Activated naive CD8-positive, alpha-beta T cell (primary cell): ENCODE data around the gene GCG.

Source experiments
- H3K27ac Mint-ChIP-seq: one replicate; pipeline ENCODE4 v1.8.0; 2021; ENCODE audit warnings: mixed read lengths
- H3K27me3 Mint-ChIP-seq: one replicate; pipeline ENCODE4 v1.8.0; 2021; ENCODE audit warnings: mixed read lengths
- H3K36me3 Mint-ChIP-seq: one replicate; pipeline ENCODE4 v1.8.0; 2021; ENCODE audit warnings: mixed read lengths
- H3K4me1 Mint-ChIP-seq: one replicate; pipeline ENCODE4 v1.8.0; 2021; ENCODE audit warnings: low read depth, mixed read lengths
- H3K4me3 Mint-ChIP-seq: one replicate; pipeline ENCODE4 v1.8.0; 2021; ENCODE audit warnings: mild to moderate bottlenecking, mixed read lengths
- H3K9me3 Mint-ChIP-seq: one replicate; pipeline ENCODE4 v1.8.0; 2021; ENCODE audit warnings: low read depth, mixed read lengths

Gene GCG

GRCh38 chr2:162123806-162124758, 28.0 kb downstream of the GCG start:
- no peaks in the 10 kb centered on the region for H3K9me3 Mint-ChIP-seq
- no peaks in the 10 kb centered on the region for H3K27me3 Mint-ChIP-seq
- H3K27ac Mint-ChIP-seq, result no peak overlapping the region
- H3K4me3 Mint-ChIP-seq, result no peak overlapping the region
- peaks cover 2% of the 10 kb centered on the region for H3K4me1 Mint-ChIP-seq
- H3K36me3 Mint-ChIP-seq, result no peaks in the 10 kb centered on the region

- Mint-ChIP-seq H3K27me3 (no peaks in the 10 kb centered on the region), H3K27ac (no peak overlapping the region), H3K9me3 (no peaks in the 10 kb centered on the region), H3K4me1 (peaks cover 6% of the 10 kb centered on the region), H3K4me3 (no peak overlapping the region), H3K36me3 (peaks cover 4% of the 10 kb centered on the region)
Observed at GRCh38 chr2:162118166-162119031, 33.6 kb downstream of the GCG start.

- Mint-ChIP-seq H3K27ac (no peak overlapping the region), H3K4me3 (no peak overlapping the region), H3K36me3 (peaks cover 4% of the 10 kb centered on the region), H3K27me3 (no peaks in the 10 kb centered on the region), H3K4me1 (peaks cover 6% of the 10 kb centered on the region), H3K9me3 (no peaks in the 10 kb centered on the region)
Observed at GRCh38 chr2:162116352-162116751, 35.7 kb downstream of the GCG start.

- Mint-ChIP-seq H3K4me1 (peaks cover 6% of the 10 kb centered on the region), H3K27me3 (no peaks in the 10 kb centered on the region), H3K4me3 (no peak overlapping the region), H3K36me3 (peaks cover 4% of the 10 kb centered on the region), H3K27ac (no peak overlapping the region), H3K9me3 (no peaks in the 10 kb centered on the region)
Observed at GRCh38 chr2:162115076-162115475, 37.0 kb downstream of the GCG start.

- H3K4me1 Mint-ChIP-seq, result peaks cover 6% of the 10 kb centered on the region
- no peaks in the 10 kb centered on the region for H3K27me3 Mint-ChIP-seq
- no peaks in the 10 kb centered on the region for H3K9me3 Mint-ChIP-seq
- no peak overlapping the region for H3K27ac Mint-ChIP-seq
- H3K36me3 Mint-ChIP-seq, result peaks cover 4% of the 10 kb centered on the region
- H3K4me3 Mint-ChIP-seq, result no peak overlapping the region
Observed at GRCh38 chr2:162114271-162114670, 37.8 kb downstream of the GCG start.

GRCh38 chr2:162113776-162114168, 38.3 kb downstream of the GCG start:
- Mint-ChIP-seq H3K36me3 (peaks cover 4% of the 10 kb centered on the region), H3K27me3 (no peaks in the 10 kb centered on the region), H3K4me1 (peaks cover 6% of the 10 kb centered on the region), H3K9me3 (no peaks in the 10 kb centered on the region), H3K4me3 (no peak overlapping the region), H3K27ac (no peak overlapping the region)

GRCh38 chr2:162113088-162113775, 38.8 kb downstream of the GCG start:
- no peak overlapping the region for H3K27ac Mint-ChIP-seq
- H3K4me1 Mint-ChIP-seq, result peaks cover 6% of the 10 kb centered on the region
- H3K4me3 Mint-ChIP-seq, result no peak overlapping the region
- H3K9me3 Mint-ChIP-seq, result no peaks in the 10 kb centered on the region
- no peaks in the 10 kb centered on the region for H3K27me3 Mint-ChIP-seq
- peaks cover 4% of the 10 kb centered on the region for H3K36me3 Mint-ChIP-seq

GRCh38 chr2:162111958-162112850, 39.8 kb downstream of the GCG start:
- Mint-ChIP-seq H3K36me3 (peaks cover 4% of the 10 kb centered on the region), H3K27me3 (no peaks in the 10 kb centered on the region), H3K9me3 (no peaks in the 10 kb centered on the region), H3K27ac (no peak overlapping the region), H3K4me1 (peaks cover 6% of the 10 kb centered on the region), H3K4me3 (no peak overlapping the region)

- Mint-ChIP-seq H3K9me3 (no peaks in the 10 kb centered on the region), H3K27me3 (no peaks in the 10 kb centered on the region), H3K27ac (no peak overlapping the region), H3K4me3 (no peak overlapping the region), H3K4me1 (no peaks in the 10 kb centered on the region), H3K36me3 (no peaks in the 10 kb centered on the region)
Observed at GRCh38 chr2:162107361-162107901, 44.6 kb downstream of the GCG start.

- Mint-ChIP-seq H3K36me3 (no peaks in the 10 kb centered on the region), H3K4me3 (no peak overlapping the region), H3K4me1 (no peaks in the 10 kb centered on the region), H3K27ac (no peak overlapping the region), H3K9me3 (no peaks in the 10 kb centered on the region), H3K27me3 (no peaks in the 10 kb centered on the region)
Observed at GRCh38 chr2:162106746-162107145, 45.3 kb downstream of the GCG start.

GRCh38 chr2:162106146-162106551, 45.9 kb downstream of the GCG start:
- Mint-ChIP-seq H3K4me3 (no peak overlapping the region), H3K27ac (no peak overlapping the region), H3K36me3 (no peaks in the 10 kb centered on the region), H3K4me1 (no peaks in the 10 kb centered on the region), H3K27me3 (no peaks in the 10 kb centered on the region), H3K9me3 (no peaks in the 10 kb centered on the region)

- no peak overlapping the region for H3K4me3 Mint-ChIP-seq
- no peak overlapping the region for H3K27ac Mint-ChIP-seq
Observed at GRCh38 chr2:162103443-162104009, 48.5 kb downstream of the GCG start.

GRCh38 chr2:162100579-162100978, 51.5 kb downstream of the GCG start:
- Mint-ChIP-seq H3K9me3 (no peaks in the 10 kb centered on the region), H3K4me3 (no peak overlapping the region), H3K27me3 (no peaks in the 10 kb centered on the region), H3K36me3 (no peaks in the 10 kb centered on the region), H3K27ac (no peak overlapping the region), H3K4me1 (no peaks in the 10 kb centered on the region)

More at GRCh38 chr2:162103443-162104009, 48.5 kb downstream of the GCG start:
- H3K4me1 Mint-ChIP-seq, result no peaks in the 10 kb centered on the region
- H3K27me3 Mint-ChIP-seq, result no peaks in the 10 kb centered on the region
- no peaks in the 10 kb centered on the region for H3K9me3 Mint-ChIP-seq
- H3K36me3 Mint-ChIP-seq, result no peaks in the 10 kb centered on the region
